GM18867 (cell line): ENCODE data around the gene NCK2.

Experiments
- ATAC-seq: cut with Tn5 transposase; IDR thresholded peaks from one replicate; pipeline ENCODE4 v1.9.1; 2021; ENCODE audit warnings: mild to moderate bottlenecking, moderate library complexity; ENCODE audit not compliant: unreplicated experiment

The NCK2 gene

GRCh38 chr2:105866216-105867185 is 121.8 kb downstream of the NCK2 start:
- no peak for ATAC-seq

DNA sequence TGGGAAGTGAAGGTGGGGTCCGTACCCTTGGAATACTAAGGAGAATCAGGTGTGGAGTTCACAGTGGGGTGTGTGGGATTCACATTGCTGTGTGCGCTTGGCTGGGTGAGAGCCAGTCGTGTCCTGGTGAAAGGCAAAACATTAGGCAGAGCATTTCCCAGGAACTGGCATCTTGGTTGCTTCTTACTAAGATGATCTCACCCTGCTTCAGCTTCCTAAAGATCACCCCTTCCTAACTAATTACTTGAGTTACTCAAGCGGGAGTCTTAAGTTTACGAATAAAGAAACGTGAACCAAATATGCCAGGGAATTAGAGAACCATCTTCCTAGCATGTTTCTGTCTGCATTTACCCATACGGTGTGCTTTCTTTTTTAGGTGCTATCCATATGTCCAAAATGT is 122.9 kb downstream of the NCK2 start:
- no peak for ATAC-seq

DNA sequence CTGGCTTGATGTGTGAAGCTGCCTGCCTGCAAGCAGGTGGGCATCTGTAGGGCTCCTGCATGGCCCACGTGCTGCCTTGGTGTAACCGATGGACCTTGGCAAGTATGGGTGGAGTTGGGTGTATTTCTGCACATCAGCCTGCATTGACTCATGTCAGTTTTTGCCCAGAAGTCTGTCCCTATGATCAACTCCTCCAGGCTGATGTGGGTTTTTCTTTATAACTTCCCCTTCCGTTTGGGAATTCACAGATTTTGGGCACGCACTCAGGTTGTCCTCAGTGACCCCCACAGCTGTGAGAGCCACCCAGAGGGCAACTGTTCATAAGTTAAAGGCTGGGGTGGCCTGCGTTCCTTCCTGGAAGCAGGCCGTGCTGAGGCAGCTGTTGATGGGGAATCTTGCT is 123.3 kb downstream of the NCK2 start:
- ATAC-seq: no peak

- ATAC-seq: no peak
Observed at GRCh38 chr2:105869341-105869740, 124.6 kb downstream of the NCK2 start.

- no peak for ATAC-seq
Observed at GRCh38 chr2:105870062-105870461, 125.3 kb downstream of the NCK2 start.

GRCh38 chr2:105870858-105871257 is 126.1 kb downstream of the NCK2 start:
- no peak for ATAC-seq

DNA sequence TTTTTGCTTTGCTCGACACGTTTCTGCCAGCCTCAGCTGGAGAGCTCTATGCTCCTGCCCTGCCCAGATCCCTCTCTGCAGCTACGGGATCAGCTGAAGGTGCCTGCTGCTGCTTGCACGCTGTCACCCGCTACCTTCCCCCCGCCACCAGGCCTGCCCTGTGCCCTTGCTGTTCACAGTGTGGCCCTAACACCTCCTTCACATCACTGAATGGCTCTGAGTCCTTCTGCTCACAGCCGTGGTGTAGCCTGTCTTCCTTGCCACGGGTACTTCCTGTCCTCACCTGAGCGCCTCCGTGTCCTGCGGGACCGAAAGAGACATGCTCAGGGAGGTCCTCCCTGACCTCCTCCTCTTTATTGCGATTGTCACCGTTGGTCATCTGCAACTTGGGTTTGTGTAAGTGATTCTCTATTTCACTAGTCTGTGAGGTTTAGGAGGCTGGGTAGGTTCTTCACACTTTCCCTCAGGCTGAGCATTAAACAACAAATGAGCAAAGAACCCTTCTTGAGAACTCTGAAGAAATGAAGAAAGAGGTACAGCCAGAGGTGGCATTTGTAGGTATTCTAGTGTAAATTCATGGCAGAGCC is 127.5 kb downstream of the NCK2 start:
- no peak for ATAC-seq

- ATAC-seq: no peak
Observed at GRCh38 chr2:105872830-105873229, 128.1 kb downstream of the NCK2 start.

GRCh38 chr2:105873281-105873680 is 128.6 kb downstream of the NCK2 start:
- peak; percentile 6 for ATAC-seq

GRCh38 chr2:105873721-105874120 is 129.0 kb downstream of the NCK2 start:
- ATAC-seq: peak; percentile 90

DNA sequence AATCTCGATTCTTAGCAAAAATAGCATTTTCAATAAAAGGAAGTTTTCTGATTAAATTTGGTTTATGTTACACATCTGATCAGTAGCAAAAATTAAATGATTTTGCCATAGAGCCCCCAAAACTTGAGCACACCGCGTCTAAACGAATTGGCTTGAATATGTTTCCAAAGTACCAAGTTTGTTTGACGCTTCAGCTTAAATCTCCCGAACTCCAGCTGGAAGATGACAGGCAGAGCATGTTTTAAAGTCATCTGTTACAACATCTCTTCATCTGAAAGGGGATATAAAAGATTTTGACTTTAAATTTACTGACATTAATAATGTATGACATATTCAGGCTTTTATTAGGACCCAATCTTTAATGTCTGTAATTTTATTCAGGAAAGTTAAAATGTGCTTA is 129.8 kb downstream of the NCK2 start:
- no peak for ATAC-seq

GRCh38 chr2:105875241-105875640 is 130.5 kb downstream of the NCK2 start:
- ATAC-seq: no peak

- ATAC-seq: no peak
Observed at GRCh38 chr2:105876191-105876590, 131.5 kb downstream of the NCK2 start.

GRCh38 chr2:105877945-105878344 is 133.2 kb downstream of the NCK2 start:
- ATAC-seq: no peak

DNA sequence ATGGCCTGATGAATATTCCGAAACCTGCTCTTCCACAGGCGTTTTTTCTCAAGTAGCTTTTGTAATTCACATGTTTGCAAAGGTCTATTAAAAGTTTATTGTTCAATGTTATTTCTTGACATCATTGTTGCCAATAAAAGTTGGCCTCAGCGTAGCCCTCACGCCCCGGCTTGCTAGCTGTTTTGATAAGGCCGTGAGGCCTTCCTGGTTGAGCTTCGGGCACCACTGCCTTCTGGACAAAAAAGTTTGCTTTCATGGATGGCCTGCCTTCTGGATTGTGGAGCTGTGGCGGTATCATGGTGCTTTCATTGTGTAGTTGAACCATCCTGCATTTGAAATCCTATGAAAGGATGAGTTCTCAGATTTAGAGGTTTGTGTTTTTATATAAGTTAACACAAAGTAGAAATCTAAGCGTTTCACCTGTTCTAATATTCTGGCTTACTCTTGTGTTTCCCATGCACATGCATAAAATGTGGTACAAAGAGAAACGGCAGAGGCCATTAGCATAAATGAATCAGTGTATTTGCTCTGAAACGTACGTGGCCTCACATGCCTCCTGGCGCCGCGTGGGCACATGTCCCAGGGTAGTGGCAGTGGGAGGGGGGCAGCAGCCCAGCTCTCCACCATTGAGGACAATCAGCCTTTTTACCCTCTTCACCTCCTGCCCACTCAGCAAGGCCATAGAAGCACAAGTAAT is 134.5 kb downstream of the NCK2 start:
- no peak for ATAC-seq

- no peak for ATAC-seq
Observed at GRCh38 chr2:105879803-105880300, 135.1 kb downstream of the NCK2 start.

GRCh38 chr2:105880637-105881036 is 135.9 kb downstream of the NCK2 start:
- ATAC-seq: no peak

- no peak for ATAC-seq
Observed at GRCh38 chr2:105881286-105882136, 136.8 kb downstream of the NCK2 start.

- ATAC-seq: no peak
Observed at GRCh38 chr2:105882341-105882740, 137.6 kb downstream of the NCK2 start.

DNA sequence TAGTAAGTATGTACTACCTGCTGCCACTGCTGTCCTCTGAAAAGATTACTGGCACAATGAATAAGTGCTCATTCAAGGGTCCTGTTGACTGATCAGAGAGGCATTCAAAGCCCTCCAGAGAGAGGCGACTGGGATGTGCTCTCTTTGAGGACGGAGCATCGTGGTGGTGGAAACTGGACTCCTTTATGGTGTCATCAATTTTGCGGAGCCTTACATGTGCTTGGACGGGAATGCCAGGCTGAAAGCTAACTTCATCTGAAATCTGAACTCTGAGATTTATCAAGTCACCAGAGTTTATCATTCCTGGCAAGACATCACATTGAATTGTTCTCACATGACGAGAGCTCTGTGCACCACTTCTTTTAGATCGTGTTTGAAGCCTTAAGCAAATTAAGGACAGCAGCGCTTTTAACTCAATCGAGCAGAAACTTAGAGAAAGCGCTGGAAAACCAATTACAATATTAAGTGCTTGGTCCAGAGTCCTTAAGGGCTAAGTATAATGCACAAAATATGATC is 138.3 kb downstream of the NCK2 start:
- ATAC-seq: no peak
